HG03139 (cell line): Measurements from ENCODE around the gene ZBTB34.

Experiments used
- ATAC-seq: cut with Tn5 transposase; IDR thresholded peaks from one replicate; pipeline ENCODE4 v1.9.1; 2021; ENCODE audit not compliant: unreplicated experiment

The ZBTB34 gene

DNA sequence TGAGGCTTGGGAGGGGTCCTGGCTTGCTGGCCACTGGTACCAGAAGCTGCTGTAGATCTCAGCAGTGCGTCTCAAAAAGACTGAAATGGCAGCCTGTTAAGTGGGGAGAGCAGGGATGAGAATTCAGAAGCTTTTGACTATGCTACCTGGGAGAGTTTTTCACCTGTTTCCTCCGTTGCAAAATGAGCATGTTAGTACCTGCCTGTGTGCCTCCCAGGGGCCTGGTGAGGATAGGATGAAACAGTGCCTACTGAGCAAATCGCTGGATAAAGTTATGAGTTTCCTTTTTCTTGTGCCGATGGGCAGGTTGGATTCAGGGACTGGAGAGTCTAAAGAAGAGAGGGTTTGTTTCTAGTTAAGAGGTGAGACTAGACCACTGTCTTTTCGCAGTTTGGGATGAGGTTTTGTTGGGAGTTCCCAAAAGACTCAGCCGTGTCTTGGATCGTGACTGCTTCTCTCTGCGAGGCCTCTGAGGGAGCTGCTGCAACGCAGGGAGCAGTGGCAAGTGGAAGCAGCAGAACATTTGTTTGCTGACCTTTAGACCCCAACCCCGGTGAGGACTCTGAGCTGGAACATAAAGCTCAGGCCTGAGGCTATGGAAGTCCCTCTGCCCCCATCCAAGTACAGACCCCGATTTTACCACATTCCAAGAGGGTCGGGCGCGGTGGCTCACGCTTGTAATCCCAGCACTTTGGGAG, 55.6 kb downstream of the ZBTB34 start:
- no peak for ATAC-seq

DNA sequence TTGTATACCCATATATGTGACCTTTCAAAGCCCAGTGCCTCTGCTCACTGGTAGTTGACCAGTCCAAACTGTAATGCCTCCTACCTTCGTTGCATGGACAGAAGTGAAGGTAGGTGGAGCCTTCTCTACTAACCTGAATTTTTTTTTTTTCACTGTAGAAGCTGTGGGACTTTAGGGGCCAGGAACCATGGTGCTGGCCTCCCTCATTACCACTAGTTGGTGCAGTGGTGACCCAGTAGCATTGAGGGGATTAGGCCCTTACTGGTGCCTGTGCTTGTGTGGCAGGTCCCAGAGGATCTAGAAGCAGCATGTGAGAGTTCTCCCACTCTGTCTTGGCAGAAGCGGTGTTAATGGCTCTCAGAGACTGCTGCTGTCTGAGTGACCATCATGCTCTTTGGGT, 56.5 kb downstream of the ZBTB34 start:
- no peak for ATAC-seq

DNA sequence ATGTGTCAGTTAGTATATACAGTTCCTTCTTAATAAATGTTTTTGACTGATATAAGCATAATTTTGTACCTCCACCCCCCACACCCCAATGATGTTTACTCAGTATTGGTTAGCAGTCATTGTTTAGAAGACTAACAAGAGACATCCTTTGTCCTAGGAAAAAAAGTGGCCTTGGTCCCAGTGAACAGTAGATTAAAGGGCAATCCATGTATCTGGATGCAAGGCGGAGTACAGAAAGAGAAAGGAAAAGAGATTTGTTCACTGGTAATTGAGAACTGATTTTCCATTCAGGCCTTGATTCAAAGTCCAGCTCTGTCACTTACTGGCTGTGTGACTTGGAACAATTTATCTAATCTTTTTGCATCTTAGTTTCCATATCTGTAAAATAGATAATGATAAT, 58.8 kb downstream of the ZBTB34 start:
- no peak for ATAC-seq

DNA sequence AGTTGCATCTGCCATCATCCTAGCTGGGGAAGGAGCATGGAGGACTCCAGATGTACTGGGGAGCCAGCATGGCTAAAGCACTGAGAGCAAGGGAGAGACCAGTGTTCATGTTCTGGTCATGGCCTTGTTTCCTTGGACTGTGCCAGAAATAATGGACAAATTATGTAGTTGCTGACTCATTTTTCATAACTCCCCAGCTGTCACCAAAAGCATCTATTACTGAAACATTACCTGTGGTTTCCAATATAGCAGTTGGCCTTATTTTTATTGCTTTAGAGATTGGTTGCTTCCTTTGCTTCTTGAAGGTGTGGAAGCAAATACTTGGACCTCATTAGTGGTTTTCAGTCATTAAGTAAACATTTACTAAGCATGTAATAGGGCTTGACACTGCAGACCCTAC, 65.4 kb downstream of the ZBTB34 start:
- no peak for ATAC-seq

DNA sequence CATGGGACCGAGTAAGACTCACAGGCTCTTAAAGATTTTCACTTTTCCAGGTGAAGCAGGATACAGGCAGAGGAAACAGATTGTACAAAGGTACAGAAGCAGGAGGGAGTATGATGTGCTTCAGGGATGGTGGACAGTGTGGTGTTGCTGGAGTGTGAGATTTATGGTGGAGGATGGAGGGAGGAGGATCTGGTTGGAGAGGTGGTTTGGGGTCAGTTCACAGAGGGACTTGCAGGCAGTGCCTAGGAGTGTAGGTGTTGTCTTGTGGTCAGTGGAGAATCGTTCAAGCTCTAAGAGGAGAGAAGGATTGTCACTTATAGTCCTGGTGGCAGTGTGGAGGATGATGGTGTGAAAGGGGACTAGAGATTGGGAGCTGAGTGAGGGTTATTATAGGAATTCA, 65.9 kb downstream of the ZBTB34 start:
- no peak for ATAC-seq

DNA sequence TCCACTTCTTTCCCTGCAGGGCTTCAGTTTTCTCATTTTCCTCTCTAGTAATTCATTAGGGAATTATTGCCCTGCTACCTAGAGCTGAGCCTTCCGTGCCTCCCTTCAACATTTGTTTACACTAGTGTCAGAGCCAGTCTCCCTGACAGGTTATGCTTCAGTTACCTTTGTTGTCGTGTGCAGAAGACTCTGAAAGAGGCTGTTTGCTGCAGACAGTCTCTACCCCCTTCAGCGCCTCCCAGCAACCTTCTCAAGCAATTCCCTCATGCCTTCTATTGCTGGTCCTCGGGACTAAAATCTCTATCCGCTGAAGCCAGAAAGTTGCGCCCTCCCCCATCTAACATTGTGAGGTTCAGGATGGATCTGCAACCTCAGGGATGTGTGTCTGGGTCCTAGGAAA, 67.0 kb downstream of the ZBTB34 start:
- ATAC-seq, result no peak

DNA sequence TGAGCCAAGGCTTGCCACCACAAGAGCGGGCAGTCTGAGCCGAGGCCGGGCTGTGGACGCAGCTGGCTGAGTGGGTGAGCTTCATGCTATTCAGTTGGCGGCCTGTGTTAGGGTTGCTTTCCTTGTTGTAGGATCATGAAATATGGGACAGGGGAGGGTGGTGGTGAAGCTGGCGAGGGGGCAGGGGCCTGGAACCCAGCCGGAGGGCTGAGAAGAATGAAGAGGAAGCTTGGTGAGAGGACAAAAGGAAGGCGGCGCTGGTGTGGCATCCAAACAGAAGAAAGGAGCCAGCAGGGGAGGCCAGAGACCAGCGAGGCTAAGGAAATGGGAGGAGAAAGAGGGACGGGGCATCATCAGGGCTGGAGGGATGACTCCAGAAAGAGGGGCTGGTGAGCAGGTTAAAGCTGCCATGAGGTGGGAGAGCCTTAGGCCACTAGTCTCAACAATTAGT, 72.5 kb downstream of the ZBTB34 start:
- no peak for ATAC-seq

DNA sequence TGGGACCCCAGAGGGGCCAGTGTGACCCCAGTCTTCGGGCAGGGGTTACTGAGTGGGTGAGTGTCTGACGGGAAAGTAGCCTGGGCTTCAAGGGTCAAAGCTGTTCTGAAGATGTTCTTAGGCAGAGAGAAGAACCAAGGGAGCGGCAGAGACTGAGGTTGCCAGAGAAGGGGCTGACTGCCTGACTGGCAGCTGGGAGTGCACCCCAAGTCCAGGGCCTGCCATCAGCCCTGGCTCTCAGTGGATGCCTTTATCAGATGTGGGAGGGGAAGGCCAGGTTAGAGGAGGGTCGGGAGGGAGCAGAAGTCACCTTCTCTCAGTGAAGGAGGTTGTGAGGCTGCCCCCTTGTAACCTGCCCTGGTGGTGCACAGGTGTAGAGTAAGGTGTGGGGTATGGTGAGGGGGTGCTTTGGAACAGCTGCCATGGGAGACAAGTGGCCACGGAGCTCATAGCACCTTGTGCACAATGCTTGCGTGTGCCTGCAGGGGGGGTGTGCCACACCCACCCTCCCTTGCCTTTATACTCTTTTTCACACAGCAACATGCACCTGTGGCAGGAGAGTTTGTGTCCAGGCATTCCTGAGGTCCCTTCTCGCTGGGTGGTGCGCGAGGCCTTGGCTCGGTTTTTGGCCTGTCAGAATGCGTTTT, 73.0 kb downstream of the ZBTB34 start:
- no peak for ATAC-seq

DNA sequence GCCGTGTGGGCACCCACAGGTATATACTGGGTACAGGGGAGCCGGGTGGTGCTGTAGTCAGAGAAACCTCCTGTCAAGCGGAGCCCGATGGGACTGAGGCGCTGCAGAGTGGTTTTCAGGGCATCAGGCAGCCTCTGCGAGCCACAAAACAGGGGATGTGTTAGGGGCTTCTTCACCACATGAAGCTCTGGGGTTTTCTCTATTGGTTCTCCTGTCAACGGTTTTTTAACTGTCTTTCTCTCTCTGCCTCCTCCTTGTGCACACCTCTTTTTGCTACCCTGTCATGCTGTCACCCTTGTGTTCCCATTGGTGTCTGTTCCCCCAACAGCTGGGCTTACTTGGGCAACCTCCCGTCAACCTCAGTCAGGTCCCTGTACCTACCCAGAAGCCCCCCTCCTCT, 74.0 kb downstream of the ZBTB34 start:
- no peak for ATAC-seq
